Gastroesophageal sphincter (tissue), 3 donors: ENCODE results near the gene SV2B.

ENCODE experiments used
- CTCF ChIP-seq, 4 experiments: fragments of 200-600 bp in 2 of 4; fragments of 450-650 bp in 2 of 4; sonication (generic) in 1 of 4; IDR thresholded peaks; one replicate each; pipeline ENCODE4 v1.5.1; 2017 to 2019; ENCODE audit warnings: antibody characterized with exemption in 4 of 4, mild to moderate bottlenecking in 2 of 4, moderate library complexity in 2 of 4
- EP300 ChIP-seq: sonication (generic); formaldehyde crosslinking; IDR thresholded peaks from one replicate; pipeline ENCODE4 v1.6.1; 2017; ENCODE audit warnings: antibody characterized with exemption, mild to moderate bottlenecking
- POLR2A ChIP-seq, 2 donors: fragments of 450-650 bp; IDR thresholded peaks; one replicate each; pipeline ENCODE4 v1.6.1; 2017; ENCODE audit warnings: antibody characterized with exemption in 2 of 2, mild to moderate bottlenecking in 2 of 2, moderate library complexity in 1 of 2
- POLR2AphosphoS5 ChIP-seq: sonication (generic); formaldehyde crosslinking; IDR thresholded peaks from one replicate; pipeline ENCODE4 v1.6.1; 2017; ENCODE audit warnings: antibody characterized with exemption

DNA sequence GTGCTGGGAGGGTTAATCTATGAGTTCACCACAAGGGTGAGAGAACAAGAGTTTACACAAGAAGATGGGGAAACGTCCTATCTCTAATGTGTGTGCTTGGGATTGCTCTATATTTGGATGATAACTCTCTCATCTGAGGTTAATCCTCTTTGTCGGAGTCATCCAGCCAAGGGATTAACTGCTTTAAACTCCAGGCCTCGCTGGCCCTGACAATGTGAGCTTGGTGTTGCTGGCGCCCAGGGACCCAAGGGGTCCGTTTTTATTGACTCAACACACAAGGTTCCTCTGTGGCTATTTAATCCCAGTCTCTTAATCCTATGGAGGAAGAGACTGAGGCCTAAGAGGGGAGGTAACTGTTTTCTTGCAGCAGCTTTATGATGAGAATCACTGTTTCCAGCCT, 14.2 kb downstream of the SV2B start:
- TF ChIP-seq POLR2AphosphoS5 = no peak
- TF ChIP-seq CTCF (IDR thresholded peaks at IDR 0.05) = no peak
- TF ChIP-seq POLR2A (IDR thresholded peaks at IDR 0.05) = no peak
- no peak for TF ChIP-seq EP300
